ENCODE measurements around the gene TOR1B.
A peak's percentile ranks its signal among the peaks of the same experiment; 100 is the strongest.
"Not testable (repeated sequence)": the region's sequence is repeated elsewhere in the genome, so short reads cannot be mapped to it uniquely, and the experiment has no call there.

The TOR1B gene

DNA sequence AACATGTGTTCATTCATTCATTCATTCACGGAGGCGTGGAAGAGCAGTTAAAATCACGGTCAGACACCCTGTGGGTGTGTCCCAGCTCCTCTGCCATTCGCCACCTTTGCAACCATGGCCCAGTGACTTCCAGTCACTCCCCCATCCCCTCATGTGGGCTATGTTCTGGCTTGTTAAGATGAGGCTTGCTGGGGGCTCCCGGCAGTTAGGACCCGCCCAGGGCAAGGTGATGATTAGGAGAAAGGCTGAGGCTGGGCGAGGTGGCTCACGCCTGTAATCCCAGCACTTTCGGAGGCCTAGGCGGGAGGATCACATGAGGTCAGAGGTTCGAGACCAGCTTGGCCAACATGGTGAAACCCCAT lies 25.2 kb upstream of the TOR1B start:
- DNase-seq (ENCODE audit: low read depth), result no peak
- H3K4me3 ChIP-seq (ENCODE audit: low read depth, low read length), result no peak overlapping the region
- TF ChIP-seq, protein P1, sequence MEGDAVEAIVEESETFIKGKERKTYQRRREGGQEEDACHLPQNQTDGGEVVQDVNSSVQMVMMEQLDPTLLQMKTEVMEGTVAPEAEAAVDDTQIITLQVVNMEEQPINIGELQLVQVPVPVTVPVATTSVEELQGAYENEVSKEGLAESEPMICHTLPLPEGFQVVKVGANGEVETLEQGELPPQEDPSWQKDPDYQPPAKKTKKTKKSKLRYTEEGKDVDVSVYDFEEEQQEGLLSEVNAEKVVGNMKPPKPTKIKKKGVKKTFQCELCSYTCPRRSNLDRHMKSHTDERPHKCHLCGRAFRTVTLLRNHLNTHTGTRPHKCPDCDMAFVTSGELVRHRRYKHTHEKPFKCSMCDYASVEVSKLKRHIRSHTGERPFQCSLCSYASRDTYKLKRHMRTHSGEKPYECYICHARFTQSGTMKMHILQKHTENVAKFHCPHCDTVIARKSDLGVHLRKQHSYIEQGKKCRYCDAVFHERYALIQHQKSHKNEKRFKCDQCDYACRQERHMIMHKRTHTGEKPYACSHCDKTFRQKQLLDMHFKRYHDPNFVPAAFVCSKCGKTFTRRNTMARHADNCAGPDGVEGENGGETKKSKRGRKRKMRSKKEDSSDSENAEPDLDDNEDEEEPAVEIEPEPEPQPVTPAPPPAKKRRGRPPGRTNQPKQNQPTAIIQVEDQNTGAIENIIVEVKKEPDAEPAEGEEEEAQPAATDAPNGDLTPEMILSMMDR (IDR thresholded peaks at IDR 0.05; ENCODE audit: low read depth, low read length, missing control alignments), result no peak

DNA sequence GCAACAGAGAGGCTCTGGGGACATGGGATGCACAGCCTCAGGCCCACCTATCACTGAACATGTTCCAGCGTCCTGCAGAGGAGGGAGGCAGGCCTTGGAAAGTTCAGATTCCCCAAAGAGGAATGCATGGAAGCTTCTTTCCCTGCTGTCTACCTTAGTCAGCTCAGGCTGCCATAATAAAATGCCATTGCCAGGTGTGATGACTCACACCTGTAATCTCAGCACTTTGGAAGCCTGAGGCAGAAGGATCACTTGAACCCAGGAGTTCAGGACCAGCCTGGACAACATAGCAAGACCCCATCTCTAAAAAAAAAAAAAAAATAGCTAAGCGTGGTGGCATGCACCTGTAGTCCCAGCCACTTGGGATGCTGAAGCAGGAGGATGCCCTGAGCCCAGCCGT lies 24.5 kb upstream of the TOR1B start:
- TF ChIP-seq, protein P1 (IDR thresholded peaks at IDR 0.05; ENCODE audit: low read depth, low read length, missing control alignments), result no peak
- H3K4me3 ChIP-seq (ENCODE audit: low read depth, low read length), result no peak overlapping the region
- no peak for DNase-seq (ENCODE audit: low read depth)

DNA sequence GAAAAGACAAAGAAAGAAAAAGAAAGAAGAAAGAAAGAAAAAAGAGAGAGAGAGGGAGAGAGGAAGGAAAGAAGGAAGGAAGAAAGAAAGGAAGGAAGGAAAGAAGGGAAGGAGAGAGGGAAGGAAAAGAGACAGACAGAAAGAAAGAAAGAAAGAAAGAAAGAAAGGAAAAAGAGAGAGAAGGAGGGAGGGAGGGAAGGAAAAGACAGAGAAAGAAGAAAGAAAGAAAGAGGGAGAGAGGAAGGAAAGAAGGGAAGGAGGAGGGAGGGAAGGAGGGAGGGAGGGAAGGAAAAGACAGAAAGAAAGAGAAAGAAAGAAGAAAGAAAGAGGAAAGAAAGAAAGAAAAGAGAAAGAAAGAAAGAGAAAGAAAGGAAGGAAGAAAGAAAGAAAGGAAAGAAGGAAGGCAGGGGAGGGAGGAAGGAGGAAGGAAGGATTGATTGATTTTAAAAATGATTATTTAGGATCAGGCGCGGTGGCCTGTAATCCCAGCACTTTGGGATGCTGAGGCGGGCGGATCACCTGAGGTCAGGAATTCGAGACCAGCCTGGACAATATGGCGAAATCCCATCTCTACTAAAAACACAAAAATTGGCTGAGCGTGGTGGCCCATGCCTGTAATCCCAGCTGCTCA lies 23.3 kb upstream of the TOR1B start:
- no peak overlapping the region for H3K4me3 ChIP-seq (ENCODE audit: low read depth, low read length)
- DNase-seq (ENCODE audit: low read depth), result no peak
- TF ChIP-seq, protein P1 (IDR thresholded peaks at IDR 0.05; ENCODE audit: low read depth, low read length, missing control alignments), result no peak

DNA sequence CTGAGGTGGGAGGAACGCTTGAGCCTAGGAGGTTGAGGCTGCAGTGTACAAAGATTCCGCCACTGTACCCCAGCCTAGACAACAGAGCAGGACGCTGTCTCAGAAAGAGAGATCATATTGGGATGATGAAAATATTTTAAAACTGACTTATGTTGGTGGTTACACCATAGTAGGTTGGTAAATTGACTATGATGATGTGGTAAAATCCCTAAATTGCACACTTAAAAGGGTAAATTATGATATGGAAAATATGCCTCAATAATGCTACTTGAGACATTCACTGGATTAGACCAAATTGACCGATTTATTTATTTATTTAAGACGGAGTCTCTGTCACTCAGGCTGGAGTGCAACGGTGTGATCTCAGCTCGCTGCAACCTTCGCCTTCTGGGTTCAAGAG lies 21.9 kb upstream of the TOR1B start:
- TF ChIP-seq, protein P1 (IDR thresholded peaks at IDR 0.05; ENCODE audit: low read depth, low read length, missing control alignments), result no peak
- no peak for DNase-seq (ENCODE audit: low read depth)
- no peak overlapping the region for H3K4me3 ChIP-seq (ENCODE audit: low read depth, low read length)

DNA sequence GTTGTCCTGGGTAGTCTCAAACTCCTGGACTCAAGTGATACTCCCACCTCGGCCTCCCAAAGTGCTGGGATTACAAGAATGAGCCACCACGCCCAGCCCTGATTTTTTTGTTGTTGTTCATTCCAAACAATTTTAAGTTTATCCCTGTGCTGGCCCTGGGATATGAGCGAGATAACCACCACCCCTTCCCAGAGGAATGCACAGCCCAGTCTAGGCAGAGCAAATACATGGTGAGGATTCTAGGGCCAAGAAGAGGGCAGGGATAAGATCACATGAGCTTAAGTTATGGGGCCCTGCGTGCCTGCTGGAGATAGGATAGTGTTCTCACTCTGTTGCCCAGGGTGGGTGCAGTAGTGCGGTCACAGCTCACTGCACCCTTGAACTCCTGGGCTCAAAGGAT lies 21.0 kb upstream of the TOR1B start:
- H3K4me3 ChIP-seq (ENCODE audit: low read depth, low read length), result no peak overlapping the region
- TF ChIP-seq, protein P1 (IDR thresholded peaks at IDR 0.05; ENCODE audit: low read depth, low read length, missing control alignments), result no peak
- DNase-seq (ENCODE audit: low read depth), result no peak

DNA sequence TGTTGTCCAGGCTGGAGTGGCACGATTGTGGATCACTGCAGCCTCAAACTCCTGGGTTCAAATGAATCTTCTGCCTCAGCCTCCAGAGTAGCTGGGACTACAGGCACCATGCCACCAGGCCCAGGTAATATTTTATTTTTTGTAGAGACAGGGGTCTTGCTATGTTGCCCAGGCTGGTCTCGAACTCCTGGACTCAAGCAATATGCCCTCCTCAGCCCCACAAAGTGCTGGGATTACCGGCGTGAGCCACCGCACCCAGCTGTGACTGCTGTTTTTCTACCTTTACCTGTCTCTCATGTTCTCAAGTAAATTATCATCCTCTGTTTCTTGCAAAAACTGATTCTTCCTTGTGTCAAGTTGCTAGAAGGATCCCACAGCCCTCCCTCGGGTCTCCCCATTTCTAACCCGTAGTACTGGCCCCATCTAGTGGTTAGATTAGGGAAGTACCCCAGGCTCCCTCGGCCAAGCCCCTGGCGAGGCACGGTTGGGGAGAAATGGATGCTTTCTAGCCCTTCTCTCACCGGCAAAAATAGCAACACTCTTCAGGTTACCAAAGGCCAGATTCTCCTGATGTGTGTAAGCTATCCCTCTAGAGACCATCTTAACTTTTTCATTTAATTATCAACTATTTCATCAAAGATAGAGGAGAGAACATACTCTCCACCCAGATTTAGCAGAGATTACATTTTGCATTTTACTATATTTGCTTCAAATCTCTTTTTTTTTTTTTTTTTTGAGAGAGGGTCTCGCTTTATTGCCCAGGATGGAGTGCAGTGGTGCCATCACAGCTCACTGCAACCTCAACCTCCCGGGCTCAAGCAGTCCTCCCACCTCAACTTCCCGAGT lies 19.2 kb upstream of the TOR1B start:
- TF ChIP-seq, protein P1 (IDR thresholded peaks at IDR 0.05; ENCODE audit: low read depth, low read length, missing control alignments), result peak; percentile 89
- no peak overlapping the region for H3K4me3 ChIP-seq (ENCODE audit: low read depth, low read length)
- peak; percentile 26 for DNase-seq (ENCODE audit: low read depth)

DNA sequence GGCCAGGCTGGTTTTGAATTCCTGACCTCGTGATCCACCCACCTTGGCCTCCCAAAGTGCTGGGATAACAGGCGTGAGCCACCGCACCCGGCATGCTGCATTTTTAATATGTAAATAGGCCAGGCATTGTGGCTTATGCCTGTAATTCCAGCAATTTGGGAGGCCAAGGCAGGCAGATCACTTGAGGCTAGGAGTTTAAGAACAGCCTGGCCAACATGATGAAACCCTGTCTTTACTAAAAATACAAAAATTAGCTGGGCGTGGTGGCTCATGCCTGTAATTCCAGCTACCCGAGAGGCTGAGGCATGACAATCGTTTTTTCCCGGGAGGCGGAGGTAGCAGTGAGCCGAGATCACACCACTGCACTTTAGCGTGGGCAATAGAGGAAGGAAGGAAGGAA lies 18.0 kb upstream of the TOR1B start:
- H3K4me3 ChIP-seq (ENCODE audit: low read depth, low read length); DNase-seq (ENCODE audit: low read depth): not testable (repeated sequence)
